NCI-H2196 (cell line): ENCODE data around the gene GPC3.

Source experiments
- DNase-seq: peaks from one replicate; lab custom pipeline; 2025; ENCODE audit not compliant: unreplicated experiment; lab: John Stamatoyannopoulos, UW

Gene GPC3

DNA sequence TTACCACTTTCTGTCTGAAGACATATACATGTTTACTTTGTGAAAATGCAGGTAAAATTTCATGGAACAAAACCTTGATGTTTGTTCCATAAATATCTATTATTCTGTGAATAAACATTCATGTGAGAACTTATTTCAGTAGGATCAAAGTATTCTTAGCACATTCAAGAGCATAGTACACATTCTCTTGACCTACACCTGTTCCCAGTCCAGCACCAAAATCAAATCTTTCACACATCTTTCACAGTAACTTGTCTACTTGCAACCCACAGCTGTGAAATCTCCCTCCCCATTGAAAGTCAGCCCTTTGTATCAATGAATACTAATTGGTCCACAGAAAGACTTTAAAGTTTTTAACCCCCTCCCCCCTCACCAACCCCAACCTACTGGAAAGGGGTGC, 283.2 kb downstream of the GPC3 start:
- DNase-seq, result no peak

DNA sequence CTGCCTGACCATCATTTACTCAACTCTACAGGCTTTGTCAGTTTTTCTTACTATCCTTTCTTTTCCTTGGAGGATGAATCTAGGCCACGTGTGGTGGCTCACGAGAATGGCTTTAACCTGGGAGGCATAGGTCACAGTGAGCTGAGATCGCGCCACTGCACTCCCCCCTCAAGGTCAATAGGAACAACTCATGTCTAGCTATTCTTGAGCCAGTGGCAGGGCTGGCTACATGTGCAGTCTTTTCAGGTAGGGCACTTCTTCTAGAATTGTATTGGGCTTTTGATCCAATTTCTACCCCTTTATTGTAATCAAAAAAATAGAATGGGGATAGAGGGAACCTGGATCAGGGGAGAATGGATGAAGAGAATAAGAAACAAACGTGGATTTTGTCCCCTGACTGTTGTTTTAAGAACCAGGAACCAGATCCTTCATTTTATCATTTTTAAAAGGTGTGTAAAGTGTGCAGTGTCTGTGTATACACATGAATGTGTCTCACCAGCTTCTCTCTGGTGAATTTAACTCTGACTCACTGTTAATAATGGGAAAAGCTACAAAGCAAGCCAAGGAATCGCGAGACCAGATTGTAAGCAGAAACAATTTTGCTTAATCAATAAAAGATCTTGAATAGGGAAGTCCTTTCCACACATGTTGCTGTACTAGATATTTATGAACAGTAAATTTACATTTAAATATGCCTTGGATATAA, 286.2 kb downstream of the GPC3 start:
- DNase-seq, result no peak

DNA sequence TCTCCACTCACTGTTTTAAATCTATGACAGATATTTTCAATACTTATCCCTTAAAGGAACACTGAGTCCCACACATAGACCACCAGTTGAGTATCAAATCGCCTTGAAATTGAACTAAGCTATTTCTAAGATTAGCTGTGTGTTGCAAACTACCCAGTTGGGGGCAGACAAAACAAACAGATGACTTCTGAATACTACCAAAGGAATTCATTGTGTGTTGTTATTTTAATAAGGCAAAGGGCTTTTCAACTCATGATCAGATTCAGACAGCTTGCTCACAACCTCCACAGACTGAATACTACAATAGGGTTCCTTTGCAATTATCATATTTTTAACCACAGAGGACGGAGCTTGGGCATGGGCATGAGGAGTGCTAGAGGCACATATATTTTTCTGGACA, 287.1 kb downstream of the GPC3 start:
- no peak for DNase-seq

DNA sequence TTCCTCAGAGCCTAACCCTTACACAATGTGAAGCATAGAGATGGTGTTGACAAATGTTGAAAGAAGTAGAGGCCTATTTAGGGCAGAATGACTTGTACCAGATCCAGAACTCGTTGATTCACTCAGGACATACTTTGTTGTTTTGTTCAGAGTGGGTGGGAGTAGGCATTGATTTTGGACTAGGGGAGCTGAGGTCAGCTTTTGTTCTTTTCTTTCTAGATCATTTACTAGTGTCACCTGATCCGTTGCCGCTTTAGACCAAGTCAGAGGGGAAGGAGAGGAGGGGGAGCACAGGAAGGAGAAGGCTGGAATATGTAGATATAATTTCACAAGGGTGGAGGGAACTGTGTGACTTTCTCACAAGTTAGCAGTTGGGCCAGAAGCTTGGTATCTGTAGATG, 287.7 kb downstream of the GPC3 start:
- no peak for DNase-seq

DNA sequence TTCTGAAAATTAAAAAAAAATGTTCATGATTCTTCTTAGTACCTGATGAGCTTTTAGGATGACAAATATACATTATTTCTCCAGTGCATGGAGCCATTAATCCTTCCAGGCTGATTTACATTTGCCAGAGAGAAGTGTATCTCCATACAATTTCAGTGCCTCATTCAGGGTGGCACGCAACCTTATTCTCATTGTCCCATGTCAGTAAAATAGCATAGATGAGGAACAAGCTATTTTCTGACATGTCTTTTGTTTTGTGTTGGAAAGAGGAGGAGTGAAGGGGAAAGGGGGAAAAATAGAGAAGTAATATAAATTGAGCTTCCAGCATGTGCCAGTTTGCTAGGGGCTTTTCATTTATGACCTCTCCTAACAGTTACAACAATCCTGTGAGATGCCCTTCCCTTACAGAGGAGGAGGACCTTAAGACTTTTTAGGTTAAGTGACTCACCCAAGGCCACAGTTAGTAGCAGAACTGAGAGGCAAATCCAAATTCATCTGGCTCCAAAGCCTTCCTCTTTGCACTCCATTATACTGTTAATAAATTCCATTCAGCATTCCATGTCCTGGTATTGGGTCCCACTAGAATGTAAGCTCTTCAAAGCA, 295.3 kb downstream of the GPC3 start:
- no peak for DNase-seq

DNA sequence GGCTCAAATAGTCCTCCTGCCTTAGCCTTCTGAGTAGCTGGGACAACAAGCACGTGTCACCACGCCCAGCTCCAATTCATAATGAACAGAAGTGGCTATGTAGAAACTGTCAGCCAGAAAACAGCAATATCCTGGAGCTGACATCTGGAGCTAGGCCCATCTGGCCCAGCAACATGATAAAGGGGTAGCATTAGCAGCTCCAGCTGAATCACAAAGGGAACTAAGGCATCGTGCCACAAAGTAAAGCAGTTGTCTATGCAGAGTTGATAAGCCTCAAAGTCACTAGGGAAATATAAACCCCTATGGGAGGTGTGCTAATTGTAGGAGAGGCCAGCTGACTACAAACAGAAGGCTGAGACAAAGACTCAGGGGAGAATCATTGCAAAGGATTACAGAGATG, 299.6 kb downstream of the GPC3 start:
- peak; percentile 13 for DNase-seq

DNA sequence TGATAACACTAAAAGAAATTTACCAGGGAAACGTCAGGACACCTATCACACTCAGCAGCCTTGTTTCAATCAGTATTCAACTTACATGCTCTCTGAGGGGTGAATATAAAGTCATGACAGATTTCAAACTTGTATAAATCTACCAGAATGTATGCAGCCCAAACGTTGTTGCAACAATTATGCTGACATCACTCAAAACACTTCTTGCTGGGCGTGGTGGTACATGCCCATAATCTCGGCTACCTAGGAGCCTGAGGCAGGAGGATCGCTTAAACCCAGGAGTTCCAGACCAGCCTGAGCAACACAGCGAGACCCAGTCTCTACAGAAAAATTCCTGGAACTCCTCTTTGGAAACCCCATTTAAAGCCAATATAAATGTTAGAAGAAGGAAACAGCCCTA, 303.5 kb downstream of the GPC3 start:
- DNase-seq, result no peak

DNA sequence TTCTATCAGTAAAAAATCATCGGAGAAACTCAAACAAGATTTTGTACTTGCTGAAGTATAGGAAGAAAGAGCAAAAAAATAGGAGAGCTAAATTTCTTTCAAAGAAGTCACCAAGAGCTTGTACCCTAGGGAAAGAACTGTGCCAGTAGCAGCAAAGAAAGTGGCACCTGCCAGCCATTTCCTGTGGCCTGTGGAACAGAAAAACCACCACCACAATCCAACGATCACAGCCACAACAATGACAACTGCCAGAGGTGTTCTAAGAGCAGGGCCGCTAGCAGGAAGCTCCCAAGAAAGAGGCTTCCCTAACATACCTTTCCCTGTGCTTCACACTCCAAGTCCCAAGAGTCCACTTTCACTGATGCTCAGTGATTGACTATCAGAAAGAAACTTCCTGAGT, 304.0 kb downstream of the GPC3 start:
- DNase-seq, result no peak

DNA sequence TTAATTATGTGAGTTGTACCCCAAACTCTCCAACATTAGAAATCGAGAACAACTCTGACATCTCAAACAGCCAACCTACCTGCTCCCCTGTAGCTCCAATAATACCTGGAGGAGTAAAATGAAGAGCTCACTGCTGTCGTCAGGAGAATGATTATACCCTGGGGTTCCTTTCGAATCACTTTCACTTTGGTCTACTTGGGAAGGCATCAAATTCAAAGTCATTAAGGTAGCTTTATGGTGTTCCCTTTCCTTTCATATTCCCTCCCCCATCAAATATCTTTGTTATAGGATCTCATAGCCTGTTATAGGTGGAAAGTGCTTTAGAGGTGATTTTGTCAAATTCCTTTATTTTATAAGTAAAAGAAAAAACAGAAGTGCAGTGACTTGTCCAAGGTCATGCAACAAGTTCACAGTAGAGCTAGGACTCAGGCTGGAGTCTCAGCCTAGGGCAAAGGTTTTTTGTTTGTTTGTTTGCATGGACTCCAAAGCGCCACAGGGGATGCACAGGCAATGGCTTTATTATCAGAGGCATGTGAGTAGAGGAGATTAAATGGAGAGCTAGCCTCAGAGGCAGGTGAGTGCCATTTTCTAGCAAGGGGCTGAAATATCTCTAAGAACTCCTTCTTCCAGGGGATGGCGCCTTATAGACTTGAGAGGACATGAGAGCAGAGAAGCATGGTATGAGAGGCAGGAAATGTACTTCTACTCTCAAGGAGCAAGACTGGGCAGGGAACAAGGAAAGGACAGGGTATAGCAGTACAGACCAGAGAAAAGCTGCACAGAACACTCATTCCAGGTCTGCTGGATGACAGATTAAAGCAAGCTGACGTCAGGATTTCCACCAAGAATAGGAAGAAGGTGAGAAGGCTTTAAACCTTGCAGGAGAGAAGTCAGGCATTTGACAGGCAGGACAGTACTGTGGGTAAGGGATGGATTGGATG, 308.0 kb downstream of the GPC3 start:
- DNase-seq, result peak; percentile 9

DNA sequence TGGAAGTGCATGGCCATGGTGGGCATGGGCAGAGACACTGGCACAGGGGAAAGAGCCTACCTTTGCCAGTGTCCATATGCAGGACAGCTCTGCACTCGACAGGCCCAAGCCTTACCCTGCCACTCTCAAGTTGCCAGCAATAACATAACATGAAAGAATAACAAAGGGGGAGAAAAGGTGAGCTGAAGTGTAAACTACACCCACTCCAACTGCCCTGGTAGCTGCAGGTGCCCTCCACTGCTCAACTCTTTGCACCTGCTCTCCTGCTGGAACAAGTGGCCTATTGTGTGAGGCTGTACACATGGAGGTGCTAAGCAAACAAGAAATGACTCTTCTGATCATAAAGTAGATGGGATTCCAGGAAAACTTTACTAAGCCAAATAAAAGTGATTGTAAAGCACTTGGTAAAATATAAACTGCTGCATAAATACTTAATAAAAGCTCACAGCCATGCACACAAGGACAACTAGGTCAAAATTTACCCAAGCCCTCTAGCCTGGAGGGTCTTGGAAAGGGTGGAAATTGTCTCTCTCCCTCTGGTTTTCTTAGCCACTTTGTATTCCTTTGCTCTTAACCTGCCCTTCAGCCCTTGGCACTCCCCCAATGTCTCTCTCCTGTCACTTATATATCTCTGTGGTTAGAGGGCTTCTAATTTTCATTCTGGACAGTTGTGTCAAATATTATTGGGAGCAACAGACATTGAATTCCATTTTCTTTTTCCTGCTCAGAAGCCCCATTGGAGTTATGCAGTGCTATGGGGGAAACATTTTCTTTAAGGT, 308.9 kb downstream of the GPC3 start:
- peak; percentile 75 for DNase-seq

DNA sequence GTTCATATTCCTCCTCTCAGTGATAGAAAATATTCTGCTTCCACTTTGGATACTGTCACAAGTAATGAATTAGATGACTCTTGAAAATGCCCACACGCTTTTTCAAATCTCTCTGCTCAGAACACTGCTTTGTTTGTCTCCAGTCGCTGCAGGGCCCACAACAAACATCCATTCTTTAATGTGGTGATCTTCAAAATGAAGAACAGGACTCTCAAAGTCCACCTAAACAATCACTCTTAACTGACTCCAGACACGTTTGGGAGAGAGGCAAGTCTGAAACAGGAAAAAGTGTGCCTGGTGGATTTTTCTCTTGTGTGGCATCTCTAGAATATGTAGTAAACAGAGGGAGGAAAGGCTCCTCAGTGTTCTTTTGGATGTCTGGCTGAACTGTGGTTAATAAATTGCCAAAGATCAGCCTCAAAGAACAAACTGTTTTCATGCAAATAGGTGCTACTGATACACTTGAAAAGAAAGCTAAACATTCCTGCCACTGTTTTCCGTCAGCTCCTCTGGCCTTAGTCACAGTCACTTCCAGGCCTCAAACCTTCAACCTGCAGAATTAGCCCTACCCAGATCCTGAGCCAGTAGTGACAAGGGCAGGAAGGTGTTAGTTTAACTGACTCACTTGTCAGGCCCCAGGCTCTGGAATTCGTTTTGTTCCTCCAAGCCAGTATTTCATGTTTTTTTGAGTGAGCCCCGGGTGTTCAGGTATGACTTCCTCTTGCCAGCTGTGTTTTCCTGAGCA, 310.5 kb downstream of the GPC3 start:
- DNase-seq, result no peak

DNA sequence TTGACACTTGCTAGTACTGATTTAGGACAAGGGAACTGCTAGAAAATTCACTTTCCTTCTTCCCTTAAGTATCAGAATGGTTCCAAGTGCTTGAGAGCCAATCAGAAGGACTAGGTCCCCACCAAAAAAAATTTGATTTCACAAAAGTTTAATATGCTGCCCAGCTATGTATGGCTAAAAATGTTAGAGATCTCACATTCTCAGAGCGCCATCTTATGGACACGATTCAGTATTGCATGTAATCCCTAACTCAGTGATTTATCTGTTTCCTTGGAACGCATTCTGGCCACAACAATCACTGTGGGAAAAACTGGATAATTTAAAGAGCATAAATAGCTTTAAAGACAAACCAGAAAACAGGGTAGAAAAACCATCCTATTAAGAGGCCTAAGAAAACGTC, 315.0 kb downstream of the GPC3 start:
- DNase-seq, result peak; percentile 58

DNA sequence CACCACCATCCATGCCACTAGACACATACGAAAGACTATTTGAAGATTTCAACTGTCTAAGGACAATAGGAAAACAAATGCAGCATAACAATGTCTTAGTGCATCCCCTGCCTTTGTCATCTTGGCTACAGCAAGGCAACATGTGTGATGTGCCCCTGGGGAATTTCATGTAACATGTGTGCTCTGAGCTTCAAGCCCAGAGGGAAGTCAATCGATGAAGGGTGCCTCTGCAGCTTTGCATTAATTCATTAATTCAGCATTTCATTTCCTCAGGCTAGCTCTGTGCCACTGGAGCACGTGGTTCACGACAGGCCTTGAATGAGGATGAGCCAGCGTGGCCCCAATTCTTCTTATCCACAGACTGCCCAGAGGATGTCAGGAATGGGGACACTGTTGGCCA, 316.2 kb downstream of the GPC3 start:
- DNase-seq, result no peak

DNA sequence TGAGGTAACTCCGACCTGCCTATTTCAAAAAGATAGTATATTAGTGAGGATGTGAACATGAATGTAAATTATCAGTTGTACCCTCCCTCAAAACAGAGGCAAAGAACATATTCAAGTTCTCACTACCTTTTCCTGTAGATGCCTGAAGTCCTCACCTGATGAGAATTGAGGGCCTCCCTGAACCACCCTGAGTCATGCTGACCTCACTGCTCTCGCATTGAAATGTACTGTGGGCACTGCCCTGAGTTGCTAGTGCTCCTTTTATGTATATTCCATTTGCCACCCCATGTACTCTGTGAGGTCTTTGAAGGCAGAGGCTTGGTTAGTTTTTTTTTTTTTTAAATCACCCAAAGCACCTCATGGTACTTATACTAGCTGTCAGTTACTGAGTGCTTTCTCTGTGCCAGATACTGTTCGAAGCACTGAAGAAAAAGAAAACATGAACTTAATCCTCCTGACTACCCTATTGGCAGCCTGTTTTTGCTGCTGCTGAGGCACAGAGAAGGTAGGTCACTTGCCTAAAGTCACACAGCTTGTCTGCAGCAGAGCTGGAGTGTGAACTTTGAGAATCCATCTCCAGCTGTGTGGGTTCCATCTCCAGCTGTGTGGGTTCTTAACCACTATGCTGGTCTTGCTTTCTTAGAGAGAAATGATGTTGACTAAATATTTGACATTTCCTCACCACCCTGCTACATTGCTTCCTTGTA, 317.0 kb downstream of the GPC3 start:
- DNase-seq, result no peak

DNA sequence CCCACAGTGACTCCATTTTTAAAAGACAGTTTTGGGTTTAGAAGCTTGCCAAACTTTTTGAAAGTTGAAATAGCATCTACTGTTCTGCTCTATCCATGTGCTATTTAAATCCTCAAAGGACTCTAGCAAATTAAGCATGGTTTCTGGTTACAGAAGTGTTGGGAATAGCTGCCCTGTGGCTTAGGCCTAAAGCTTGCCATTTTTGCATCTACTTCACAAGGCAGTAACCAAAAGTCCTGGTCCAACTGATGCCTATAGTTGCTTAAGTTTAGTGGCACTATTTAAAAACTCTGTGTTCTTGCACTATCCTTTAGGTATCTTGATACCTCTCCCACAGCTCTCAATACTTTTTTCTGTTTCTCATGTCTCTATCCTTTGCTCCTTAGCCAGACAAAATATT, 319.1 kb downstream of the GPC3 start:
- no peak for DNase-seq

DNA sequence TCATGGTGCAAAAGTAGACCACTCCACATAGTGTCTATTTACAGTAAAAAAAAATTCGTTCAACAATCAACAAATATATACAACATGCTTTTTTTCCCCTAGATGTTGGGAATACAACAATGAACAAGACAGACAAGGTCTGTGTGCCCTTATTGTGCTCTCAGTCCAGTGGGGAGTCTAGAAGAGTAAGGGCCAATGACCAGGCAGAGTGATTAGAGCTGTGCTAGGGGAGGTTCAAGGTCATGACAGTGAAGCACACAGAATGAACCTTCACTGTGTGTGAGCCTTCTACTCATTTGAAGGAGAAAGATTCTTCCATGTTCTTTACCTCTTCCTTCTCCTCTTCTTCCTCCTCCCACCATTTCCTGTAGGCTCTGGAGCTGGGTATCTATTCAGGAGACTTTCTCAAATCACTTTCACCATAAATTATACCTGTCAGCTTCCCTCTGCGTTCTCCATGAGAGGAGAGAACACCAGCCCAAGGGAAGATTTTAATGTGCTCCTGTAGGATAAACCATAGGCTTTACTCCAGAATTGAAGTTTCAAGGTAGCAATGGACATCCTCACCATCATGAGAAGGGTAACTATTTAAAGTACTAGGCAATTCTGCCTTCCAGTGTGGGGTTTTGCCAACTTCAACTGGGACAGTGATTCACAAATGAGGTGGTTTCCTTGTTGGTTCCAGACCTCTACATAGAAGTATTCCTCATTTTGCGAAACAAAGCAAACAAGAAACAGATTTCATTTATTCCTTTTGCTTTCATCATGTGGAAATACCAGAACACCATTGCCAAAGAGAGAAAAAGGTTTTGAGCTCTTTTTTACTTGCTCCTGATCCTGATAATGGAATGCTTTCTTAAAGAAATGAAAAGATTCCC, 323.2 kb downstream of the GPC3 start:
- no peak for DNase-seq

DNA sequence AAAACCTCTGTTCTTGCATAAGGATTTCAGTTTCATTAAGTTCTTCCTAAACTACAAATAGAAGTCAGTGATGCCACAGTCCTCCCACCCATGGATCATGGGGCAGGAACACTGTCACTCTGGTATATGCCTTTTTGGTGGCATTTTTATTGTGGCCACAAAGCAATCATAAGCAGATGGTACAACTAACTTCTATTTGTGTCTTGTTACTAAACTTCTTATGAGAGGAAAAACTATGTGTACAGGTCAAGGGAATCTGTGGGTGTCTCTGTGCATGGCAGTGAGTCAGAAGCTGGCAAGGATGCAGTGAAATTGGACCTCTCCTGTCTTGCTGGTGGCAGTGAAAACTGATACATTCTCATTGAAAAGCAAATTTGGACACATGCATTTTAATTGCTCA, 325.1 kb downstream of the GPC3 start:
- no peak for DNase-seq

DNA sequence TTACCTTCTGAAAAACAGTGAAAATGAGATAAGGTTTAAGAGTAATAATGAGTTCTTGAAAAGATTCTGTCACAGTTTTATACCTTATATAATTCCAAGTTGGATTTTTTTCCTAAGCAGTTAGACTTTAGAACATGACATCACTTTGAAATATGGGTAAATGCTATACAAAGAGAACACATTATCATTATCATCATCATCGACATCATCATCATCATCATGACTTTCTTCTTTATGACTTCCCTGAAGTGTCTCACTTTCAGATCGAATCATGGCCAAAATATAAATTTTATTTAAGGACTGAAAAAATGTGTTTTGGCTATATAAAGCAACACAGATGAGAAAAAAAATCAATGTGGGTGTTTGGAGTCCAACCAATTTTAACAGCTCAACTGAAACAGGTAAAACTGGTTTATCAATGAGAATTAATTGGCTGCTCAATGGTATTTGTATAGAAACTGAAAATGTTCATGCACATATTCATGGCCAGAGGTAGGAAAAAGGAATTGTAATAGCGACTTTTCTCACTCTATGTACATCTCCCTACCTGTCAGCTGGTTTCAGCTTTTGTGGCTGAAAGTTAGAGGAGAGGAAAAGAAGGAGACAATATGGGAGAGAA, 327.0 kb downstream of the GPC3 start:
- no peak for DNase-seq
